GM15510 (cell line): Measurements from ENCODE around the gene PIK3AP1.

Experiments
- POLR2A ChIP-seq: IDR thresholded peaks from 3 replicates; pipeline ENCODE4 v1.6.1; 2011; ENCODE audit warnings: borderline replicate concordance; ENCODE audit not compliant: insufficient read length; ENCODE audit errors: extremely low read depth

Gene PIK3AP1

DNA sequence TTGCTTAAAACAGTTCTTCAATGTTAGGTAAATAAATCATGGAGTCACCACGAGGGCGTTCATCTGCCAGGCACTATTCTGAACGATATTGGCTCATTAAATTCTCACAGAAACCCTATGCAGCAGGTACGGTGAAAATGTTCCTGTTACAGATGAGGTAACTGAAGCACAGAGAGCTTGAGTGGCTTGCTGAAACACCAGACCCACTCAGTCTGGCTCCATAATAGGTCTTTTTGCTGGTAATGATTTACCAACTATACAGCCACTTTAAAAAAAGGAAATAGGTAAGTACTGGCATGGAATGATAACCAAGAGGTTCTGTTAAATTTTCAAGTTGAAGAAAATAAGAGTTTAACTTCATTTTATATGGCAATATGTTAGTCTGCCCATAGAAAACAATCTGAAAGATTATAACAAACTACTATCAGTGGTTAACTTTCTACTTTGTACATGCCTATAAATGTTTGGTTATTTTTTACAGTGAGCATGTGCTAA, 132.2 kb downstream of the PIK3AP1 start:
- no peak for TF ChIP-seq POLR2A

DNA sequence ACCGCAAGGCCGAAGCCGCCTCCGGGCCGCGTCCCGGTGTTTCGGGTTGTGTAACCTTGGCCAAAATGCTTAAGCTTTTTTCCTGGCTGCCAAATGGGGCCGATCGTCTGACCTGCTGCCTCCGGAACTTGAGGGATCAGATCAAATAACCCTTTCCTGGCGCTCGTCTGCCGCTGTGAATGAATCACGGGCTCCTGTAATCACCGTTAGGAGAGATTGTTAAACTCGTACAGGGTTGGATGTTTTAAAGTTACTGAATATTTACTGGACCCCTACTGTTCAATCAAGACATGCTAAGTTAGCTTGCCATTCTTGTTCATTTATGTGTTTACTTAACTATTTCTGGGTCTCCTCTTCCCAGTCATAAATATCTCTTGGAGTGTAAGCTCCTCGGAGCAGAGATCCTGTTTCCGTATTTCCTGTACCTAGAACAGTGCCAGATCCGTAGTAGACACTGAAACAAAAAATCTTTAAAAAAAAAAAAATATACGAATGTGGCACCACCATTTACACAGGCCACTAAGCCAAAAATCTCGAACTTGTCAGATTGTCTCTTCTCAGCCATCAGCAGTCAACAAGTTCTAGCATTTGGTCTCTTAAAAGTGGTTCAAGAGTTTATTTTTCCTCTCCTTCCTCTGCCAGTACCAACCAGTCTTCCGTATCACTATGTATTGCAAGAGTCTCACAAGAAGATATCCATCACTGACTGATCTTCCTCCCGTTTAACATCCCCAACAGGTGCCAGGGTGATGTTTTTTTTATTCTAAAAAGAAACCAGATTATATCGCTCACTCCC, 132.9 kb downstream of the PIK3AP1 start:
- TF ChIP-seq POLR2A: no peak

DNA sequence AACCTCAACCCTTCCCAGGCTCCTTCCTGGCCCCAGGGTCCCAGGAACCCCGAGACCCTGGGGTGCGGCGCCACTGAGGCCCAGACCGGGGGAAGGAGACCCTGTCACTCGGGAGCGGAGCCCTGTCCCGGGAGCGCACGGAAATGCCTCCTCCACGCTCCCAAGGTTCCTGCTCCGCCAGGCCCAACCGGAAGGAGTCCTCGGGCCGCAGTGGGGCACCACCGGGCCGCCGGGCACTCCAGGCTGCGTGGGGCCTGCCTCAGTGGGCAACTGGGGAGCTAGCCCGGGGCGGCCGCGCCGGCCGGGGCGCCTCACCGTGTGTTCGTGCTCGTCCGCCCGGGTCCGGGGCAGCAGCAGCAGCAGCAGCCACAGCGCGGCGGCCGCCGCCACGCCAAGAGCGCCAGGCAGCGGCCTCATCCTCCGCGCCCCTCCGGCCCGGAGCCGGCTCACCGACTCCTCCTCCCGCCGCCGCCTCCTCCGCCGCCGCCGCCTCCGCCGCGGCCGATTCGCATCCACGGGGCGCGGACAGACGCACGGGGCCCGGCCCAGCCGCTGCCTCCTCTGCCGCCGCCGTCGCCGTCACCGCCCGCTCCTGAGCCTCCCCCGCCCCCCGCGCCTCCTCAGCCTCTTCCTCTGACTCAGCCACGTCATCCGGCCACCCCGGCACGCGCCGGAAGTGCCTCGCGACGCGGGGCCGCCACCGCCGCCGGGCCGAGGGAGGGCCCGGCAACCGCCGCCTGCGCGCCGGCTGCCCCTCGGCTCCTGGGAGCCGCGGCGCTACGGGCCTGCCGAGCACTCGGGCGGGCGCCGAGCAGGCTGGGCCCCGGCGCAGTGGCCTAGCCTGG, 133.7 kb downstream of the PIK3AP1 start, which contains the start of gene TM9SF3:
TM9SF3 (minus strand) TSS at position 594 of the 845 bp plus-strand sequence; CDS start at position 417, 177 bp downstream.
- TF ChIP-seq POLR2A: peak; percentile 97

DNA sequence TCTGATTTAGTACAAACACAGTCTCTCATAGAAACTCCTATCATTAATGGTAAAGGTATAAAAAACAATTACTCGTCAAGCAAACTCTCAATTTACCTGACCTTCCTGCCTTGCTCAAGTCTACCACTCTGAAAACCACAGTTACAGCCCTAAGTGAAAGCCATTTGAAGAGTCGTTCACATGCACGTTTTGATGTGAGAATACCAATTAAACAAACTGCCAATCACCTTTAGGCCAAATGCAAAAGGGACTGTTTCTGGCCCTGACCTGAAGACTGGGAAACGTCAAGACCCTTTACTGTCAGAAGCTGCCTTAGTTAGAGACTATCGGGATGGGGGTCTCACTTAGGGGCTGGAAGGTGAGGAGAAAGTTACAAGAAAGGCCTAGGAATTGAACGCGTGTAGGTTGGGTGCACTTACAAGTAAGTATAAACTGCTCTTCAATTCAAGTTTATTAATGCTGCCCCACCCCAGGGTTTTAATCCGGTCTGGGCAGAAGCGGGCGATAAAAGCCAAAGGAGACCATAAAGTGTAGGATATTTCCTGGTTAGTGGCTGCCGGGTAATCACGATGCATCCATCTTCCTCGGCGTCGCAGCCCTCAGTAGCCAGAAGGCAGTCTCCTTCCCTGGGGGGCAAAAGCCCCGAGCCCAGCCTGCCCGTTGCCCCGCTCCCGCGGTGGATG, 134.4 kb downstream of the PIK3AP1 start:
- TF ChIP-seq POLR2A: no peak

DNA sequence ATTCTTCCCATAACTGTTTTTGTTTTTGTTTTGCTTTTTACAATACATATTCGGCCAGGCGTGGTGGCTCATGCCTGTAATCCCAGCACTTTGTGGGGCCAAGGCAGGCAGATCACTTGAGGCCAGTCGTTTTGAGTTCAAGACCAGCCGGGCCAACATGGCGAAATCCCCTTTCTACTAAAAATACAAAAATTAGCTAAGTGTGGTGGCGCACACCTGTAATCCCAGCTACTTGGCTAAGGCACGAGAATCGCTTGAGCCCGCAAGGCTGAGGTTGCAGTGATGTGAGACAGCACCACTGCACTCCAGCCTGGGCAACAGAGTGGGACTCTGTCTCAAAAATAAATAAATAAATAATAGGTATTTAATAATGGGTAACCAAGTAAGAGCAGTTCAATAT, 135.8 kb downstream of the PIK3AP1 start:
- TF ChIP-seq POLR2A: no peak

DNA sequence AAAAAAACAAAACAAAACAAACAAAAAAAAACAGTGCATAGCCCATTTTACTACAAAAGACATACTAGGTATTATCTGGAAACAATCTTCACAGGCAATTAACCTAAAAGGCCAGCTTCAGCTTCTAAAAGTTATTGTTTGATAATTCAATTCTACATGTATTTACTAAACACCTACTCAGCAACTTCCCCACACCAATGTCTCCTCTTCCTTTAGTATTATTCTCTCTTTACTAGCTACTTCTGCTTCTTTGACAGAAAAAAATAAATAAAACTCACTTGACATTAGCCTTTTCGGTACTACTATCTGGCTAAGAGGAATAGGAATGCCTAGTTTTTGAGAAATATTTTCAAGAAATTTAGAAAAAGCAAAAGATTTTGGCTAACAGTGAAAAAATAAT, 136.3 kb downstream of the PIK3AP1 start:
- no peak for TF ChIP-seq POLR2A

DNA sequence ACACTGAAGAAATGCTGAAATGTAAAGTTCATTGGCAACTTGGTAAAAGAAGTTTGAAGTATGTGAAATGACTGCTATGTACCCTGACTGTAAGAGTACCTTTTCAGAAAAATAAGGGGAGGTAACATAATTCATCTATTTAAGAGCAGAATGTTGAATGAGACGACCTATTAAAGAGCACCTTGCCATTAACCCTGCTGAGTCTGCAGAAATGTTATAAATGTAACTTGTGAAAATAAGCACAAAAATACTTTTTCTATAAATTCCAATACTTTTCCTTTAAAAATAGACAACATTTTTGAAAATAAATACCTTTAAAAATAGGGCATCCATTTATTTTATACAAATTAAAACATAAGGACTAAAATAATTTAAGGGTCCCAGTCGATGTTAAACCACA, 141.2 kb downstream of the PIK3AP1 start:
- TF ChIP-seq POLR2A: no peak

DNA sequence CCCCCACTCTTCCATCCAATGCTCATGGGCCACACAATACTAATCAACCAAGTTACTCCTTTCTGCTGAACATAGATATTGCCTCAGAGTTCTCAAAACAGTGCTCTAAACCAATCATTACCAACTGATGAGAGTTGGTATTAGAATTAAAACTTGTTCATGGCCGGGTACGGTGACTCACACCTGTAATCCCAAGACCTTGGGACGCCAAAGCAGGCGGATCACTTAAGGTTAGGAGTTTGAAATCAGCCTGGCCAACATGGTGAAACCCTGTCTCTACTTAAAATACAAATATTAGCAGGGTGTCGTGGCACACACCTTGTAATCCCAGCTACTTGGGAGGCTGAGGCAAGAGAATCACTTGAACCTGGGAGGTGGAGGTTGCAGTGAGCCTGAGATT, 141.7 kb downstream of the PIK3AP1 start:
- no peak for TF ChIP-seq POLR2A

DNA sequence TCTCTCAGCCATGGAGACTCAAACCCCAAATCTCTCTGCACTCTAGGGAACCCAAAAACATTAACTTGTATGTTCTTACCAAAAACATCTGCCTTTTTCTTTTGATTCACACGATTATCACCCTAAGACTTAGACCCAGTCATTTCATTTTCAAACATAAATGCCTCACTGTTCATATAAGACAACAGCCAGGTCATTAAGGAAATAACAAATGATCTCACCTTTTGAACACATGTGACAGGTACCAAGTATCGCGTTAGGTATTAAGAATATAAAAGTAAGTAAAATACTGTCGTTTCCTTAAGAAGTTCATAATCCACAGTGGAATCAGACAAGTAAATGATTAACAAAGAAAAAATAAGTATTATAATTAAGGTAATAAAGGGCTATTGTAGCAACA, 142.3 kb downstream of the PIK3AP1 start:
- no peak for TF ChIP-seq POLR2A

DNA sequence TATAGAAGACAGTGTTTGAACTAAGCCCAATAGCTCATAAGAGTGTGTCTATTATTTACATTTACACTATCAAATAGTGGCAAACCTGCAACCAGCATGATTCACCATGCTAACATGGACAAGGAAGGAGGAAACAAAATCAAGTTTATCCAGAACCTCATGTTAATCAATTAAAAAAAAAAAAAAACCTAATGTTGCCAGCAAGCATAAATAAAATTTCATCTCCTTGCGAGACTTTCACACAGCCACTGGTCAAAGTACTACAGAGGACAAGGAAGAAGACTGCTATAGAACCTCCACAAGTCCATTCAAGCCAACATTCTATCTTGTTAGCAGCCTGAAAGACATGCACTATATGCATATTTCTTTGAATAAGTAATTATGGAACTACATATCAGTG, 143.2 kb downstream of the PIK3AP1 start:
- TF ChIP-seq POLR2A: no peak

DNA sequence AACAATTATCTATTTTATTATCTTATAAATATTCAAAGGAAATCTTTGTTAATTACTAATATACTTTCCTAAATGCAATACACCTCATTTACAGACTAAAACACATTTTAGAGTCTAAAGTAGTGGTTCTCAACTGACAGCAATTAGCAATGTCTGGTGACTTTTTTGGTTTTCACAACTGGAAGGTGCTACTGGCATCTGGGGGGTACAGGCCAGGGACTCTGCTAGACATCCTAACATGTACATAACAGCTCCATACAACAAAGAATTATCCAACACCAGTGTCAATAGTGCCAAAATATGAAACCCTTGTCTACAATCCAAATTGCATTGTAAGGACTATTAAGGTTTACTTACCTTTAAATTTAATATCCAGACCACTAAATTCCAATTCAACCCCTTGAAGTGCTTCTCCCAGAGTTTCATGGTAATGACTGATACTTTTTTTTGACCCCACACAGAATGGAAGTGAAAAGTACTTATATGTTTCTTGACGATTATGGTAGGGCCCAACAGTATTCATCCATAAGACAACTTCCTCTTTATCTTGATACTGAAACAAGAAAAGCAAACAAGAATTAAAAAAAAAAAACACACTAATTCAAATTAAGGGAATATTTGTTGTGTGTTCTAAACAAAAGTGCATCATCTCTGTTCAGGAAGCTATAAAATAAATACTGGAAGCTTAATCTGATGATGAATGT, 143.9 kb downstream of the PIK3AP1 start:
- TF ChIP-seq POLR2A: no peak

DNA sequence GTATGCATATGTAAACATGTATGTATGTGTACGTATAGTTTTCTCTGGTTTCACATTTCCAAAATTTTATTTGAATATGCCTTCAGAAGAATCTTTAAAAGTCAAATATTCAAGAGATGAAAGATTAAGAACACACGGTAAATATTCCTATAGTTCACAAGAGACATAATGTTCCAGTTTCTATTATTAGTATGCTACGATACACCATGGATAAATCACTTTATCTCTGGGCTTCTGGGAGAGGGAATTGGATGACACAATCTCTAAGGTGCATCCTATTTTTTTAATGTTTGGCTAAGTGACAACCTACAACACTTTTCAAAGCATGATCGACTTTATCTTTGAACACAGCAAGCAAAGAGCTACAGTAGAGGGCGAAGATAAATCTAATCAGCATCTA, 147.3 kb downstream of the PIK3AP1 start:
- TF ChIP-seq POLR2A: no peak

DNA sequence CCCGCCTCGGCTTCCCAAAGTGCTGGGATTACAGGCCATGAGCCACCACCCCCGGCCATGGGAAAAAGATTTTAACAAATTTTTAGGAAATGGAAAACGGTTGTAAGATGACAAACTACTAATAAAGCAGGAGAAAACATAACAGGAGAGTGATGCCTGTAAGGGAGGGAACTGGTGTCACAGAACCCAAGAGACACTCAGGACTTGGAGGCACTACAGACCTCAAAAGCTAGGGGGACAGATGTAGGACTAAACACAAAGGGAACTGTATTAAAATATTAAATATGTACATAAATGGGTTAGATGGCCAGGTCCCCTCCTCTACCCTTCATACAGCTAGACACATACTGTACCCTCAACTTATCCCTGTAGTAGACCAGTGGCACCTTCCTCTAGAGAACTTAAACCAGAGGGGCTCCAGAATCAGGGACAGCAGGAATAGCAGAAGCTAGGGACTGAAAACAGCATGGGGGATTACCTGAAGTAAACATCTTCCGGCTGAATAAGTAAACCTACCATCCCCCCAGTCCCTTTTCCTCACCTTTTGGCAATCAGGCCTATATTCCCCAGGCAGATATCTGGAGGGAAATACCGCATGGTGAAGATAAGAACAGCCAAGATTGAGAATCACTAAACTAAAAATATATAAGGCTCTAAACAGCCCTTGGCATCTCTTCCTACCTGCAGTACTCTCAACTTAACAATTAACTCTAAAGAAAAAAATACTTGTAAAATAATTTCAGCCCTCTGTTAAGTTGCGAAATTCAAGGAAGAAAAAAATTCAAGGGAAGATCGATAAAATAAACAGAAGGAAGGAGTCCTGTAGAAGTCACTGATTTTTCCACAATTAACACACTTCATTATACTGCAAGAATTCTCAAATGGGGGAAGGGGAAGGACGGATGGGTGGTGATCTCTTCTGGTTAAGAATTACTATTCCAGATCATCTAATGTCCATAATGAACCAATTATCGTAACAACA, 149.0 kb downstream of the PIK3AP1 start:
- TF ChIP-seq POLR2A: no peak
